Measurements from ENCODE around the gene TMUB1.

The TMUB1 gene

DNA sequence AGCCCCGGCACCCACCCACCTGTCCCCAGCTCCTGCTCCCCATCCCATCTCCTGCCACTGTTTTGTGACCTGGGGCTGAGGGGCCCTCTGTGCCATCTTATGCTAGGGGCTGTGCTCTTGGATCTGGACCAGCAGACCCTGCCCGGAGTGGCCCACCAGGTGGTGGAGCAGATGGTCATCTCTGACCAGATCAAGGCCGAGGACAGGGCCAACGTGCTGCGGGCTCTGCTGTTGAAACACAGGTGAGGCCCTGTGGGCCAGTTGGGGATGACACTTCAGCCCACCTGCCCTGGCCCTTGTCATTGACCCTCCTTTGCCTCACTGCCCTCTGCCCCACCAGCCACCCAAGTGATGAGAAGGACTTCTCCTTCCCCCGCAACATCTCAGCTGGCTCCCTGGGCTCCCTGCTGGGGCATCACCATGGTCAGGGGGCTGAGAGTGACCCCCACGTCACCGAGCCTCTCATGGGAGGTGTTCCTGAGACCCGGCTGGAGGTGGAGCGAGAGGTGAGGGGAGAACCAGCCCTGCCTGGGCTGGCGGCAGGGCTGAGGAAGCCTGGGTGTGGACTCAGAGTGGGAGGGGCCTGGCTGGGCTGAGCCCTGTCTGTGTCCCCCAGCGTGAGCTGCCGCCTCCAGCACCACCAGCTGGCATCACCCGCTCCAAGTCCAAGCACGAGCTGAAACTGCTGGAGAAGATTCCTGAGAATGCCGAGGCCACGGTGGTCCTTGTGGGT lies 13.3 kb downstream of the TMUB1 start:
- H3K27ac ChIP-seq: no peak overlapping the region
- TF ChIP-seq, protein P1, sequence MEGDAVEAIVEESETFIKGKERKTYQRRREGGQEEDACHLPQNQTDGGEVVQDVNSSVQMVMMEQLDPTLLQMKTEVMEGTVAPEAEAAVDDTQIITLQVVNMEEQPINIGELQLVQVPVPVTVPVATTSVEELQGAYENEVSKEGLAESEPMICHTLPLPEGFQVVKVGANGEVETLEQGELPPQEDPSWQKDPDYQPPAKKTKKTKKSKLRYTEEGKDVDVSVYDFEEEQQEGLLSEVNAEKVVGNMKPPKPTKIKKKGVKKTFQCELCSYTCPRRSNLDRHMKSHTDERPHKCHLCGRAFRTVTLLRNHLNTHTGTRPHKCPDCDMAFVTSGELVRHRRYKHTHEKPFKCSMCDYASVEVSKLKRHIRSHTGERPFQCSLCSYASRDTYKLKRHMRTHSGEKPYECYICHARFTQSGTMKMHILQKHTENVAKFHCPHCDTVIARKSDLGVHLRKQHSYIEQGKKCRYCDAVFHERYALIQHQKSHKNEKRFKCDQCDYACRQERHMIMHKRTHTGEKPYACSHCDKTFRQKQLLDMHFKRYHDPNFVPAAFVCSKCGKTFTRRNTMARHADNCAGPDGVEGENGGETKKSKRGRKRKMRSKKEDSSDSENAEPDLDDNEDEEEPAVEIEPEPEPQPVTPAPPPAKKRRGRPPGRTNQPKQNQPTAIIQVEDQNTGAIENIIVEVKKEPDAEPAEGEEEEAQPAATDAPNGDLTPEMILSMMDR (conservative IDR thresholded peaks at IDR 0.05): no peak

DNA sequence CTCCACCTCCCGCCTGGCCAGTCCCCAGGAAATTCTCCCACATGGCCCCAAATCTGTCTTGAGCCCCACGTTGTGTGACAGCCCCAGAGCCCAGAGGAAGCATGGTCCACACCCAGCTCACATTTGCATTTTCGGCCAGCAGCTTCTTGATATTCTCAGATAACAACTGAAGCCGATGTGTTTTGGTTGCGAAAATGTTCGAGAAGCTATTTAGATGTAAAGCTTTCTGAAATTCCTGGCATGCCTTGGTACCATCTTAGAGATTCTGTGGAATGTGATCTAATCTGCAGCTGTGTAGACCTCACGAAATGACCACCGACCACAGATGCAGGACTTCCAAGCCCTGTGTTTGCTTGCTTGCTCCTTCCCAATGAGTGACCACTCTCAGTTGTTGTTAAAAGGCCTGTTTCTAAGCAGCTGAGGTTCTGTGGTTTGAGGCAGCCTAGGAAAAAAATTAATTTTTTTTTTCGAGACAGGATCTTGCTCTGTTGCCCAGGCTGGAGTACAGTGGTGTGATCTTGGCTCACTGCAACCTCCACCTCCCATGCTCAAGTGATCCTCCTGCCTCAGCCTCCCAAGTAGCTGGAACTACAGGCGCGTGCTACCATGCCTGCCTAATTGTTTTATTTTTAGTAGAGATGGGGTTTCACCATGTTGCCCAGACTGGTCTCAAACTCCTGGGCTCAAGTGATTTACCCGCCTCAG lies 15.1 kb downstream of the TMUB1 start:
- TF ChIP-seq, protein P1 (conservative IDR thresholded peaks at IDR 0.05): no peak
- no peak overlapping the region for H3K27ac ChIP-seq

DNA sequence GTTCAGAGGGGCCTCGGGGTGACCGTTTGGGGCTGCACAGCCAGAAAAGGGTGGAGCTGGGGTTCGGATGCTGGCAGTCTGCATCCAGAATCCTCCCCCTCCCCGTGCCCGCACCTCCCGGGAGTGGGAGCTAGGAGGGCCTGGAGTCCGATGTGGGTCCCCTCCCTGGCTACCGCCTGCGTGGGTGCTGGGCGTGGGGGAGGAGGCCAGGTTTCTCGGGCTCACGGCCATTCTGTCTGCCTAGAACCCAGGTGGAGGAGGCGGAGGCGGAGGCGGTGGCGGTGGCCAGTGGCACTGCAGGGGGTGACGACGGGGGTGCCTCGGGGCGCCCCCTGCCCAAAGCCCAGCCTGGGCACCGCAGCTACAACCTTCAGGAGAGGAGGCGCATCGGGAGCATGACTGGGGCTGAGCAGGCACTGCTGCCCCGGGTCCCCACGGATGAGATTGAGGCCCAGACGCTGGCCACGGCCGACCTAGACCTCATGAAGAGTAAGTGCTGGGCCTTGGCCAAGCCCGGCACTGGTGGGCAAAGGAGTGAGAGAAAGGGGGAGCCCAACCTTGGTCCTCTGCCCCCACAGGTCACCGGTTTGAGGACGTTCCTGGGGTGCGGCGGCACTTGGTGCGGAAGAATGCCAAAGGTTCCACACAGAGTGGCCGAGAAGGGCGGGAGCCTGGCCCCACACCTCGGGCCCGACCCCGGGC lies 16.9 kb downstream of the TMUB1 start:
- TF ChIP-seq, protein P1 (conservative IDR thresholded peaks at IDR 0.05): no peak
- no peak overlapping the region for H3K27ac ChIP-seq

DNA sequence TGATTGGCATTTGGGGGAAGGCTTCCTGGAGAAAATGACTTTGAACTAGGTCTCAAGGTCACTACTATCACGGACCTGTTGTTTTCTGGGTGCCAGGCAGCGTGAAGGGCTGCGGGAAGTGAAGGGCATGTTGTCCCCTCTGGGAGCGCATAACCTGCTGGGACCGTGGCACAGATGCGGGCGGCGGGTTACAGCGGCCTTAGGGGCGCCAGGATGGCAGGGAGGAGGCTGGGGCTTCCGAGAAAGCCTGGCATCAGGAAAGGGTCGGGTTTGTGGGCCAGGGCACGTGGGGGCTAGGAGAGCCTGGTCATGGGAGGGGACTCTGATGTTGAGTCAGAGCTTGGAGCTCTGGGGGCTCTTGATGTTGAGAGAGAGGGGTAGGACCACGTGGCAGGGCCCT lies 17.8 kb downstream of the TMUB1 start:
- no peak overlapping the region for H3K27ac ChIP-seq
- TF ChIP-seq, protein P1 (conservative IDR thresholded peaks at IDR 0.05): no peak

DNA sequence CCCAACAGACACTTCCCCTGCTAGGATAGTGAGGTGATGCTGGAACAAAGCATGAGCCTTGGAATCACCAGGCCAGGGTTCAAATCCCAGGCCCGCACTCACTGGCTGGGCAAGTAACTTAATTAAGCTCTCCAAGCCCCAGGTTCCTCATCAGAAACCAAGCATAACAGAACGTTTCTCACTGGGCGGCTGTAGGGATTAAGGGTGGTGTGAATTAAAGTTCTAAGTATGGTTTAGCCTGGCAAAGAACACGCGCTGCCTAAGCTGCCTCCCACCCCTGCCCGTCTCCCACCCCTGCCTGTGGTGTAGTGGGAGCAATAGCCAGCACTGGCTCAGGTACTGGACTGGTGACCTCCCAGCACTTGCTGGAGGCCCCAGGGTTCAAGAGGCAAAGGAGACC lies 18.3 kb downstream of the TMUB1 start:
- H3K27ac ChIP-seq: no peak overlapping the region
- TF ChIP-seq, protein P1 (conservative IDR thresholded peaks at IDR 0.05): no peak

DNA sequence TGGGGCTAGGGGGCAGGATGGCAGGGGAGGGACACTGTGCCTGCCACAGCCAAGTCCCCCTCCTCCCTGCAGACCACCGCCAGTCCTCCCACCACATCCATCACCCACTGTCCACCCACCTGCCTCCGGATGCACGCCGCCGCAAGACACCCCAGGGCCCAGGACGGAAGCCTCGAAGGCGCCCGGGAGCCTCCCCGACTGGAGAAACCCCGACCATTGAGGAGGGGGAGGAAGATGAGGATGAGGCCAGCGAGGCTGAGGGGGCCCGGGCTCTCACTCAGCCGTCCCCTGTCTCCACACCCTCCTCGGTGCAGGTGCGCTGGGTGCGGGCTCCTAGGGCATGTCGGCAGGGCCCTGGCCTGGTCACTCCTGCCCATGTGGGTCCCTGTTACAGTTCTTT lies 18.8 kb downstream of the TMUB1 start:
- no peak overlapping the region for H3K27ac ChIP-seq
- TF ChIP-seq, protein P1 (conservative IDR thresholded peaks at IDR 0.05): no peak

DNA sequence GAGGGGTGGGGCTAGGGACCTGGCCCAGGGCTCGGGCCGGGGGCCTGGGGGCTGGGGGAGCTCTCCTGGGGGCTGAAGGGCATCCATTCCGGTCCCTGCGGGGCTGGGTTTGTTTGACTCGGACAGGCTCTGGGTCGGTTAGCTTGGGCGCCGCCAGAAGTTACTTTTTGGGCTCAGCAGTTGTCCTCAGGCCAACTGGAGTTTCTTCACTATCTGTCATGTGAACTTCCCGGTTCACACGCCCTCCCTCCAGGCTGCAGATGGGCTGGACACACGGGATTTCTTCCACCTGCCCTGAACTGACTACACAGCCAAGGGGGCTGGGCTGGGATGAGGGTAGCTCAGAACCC lies 20.1 kb downstream of the TMUB1 start:
- TF ChIP-seq, protein P1 (conservative IDR thresholded peaks at IDR 0.05): no peak
- H3K27ac ChIP-seq: no peak overlapping the region
